NCI-H2029 treated with DMSO at 0.1 percent for 48 hours (cell line): Measurements from ENCODE around the gene WIPF1.

Experiments used
- DNase-seq: peaks from one replicate; lab custom pipeline; 2025; lab: John Stamatoyannopoulos, UW

The WIPF1 gene

DNA sequence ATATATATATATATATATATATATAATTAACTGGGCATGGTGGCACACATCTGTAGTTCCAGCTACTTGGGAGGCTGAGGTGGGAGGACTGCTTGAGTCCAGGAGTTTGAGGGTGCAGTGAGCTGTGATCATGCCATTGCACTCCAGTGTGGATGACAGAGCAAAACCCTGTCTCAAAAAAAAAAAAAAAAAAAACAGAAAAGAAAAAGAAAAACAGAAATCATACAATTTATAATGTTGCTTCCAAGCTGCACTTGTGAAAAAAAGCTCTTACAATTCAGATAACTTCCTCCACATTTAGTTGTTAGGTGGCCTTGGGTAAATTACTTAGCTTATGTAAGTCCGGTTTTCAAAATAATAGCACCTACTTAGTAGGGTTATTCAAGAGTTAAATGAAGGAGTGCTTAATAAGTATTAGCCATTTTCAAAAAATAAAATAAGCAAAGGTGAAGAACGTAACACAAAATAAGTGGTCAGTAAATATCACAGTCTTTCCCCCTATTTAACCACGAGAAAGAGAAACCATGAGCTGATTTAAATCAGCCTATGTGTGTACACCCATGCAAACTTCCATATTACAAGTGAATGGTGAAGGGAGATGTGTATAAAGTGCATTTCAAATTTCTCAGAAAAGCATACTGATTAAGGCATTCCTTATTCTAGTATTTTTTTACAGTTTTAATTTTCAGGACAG, 2.3 kb downstream of the WIPF1 start:
- no peak for DNase-seq

DNA sequence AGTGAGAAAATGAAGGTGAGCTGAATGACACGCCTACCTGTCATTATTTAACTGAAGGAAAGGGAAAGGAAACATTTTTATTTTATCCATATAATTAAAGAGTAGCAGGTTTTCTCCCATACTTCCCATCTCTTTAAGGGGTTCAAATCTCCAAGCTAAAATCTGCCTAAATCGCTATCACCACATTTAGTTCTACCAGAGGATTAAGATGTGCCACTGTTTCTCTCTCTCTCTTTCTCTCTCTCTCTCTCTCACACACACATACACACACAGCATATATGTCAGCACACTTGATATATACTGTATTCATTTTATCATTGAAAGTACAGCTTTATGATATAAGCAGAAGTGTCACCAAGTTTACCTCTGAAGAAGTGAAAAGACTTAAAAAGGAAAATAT, 3.1 kb downstream of the WIPF1 start:
- no peak for DNase-seq

DNA sequence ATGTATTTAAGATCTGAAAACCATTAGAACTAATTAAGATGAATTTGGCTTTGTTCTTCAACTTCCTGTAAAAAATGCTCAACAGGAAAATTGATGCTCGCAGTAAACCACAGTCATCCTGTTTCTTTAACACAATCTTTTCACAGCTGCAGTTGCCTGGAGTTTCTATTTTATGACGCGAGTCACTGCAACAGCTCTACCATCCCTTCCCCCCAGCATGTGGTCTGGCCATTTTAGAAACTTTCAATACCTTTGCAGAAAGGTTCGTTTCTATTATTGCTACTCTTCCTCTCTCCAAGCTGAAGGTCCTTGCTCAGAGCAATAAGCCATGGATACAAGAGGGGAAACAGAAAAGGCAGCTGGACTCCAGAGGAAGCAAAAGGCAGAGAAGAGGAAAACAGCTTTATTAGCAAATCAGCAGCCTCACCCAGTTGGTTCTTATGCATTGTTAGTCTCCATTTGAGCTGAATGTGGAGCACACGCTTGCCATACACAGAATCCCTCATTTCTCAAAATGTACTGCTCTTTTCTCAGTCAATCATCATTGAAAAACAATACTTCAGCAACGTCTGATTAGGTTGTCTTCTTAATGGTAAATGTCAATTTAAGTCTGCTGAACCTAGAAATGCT, 3.9 kb downstream of the WIPF1 start:
- no peak for DNase-seq

DNA sequence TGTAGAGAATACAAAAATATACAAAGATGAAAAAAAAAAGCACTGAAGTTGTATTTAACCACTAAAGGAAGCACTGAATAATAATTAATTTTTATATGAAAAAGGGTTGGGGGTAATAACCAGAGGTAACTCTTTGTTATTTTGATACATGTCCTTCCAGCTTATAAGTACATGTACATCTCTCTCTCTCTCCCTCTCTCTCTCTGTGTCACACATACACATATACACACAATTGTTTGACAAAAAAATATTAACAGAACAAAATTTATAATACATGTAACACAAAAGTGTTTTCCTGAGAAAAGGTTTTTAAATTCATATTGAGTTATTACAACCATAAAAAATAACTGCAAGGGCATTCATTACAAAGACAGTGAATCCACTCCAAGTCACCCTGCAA, 4.6 kb downstream of the WIPF1 start:
- no peak for DNase-seq

DNA sequence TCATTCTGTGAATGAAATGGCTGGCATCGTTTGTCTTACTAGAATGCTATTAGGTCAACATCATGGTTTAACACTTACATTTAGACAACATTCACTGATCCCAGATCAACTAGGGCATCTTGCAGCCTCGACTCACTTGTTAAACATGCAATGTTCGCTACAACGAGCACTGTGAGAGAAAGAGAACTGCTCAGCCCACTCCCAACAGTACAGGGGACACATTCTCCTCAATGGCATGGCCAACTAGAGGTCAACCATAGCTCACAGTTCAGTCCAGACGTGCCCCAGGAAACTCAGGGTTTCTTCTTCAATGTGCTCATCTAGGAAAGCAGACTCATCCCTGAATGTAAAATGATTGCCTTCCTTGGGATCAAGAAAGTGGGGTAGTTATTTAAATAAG, 5.9 kb downstream of the WIPF1 start:
- no peak for DNase-seq

DNA sequence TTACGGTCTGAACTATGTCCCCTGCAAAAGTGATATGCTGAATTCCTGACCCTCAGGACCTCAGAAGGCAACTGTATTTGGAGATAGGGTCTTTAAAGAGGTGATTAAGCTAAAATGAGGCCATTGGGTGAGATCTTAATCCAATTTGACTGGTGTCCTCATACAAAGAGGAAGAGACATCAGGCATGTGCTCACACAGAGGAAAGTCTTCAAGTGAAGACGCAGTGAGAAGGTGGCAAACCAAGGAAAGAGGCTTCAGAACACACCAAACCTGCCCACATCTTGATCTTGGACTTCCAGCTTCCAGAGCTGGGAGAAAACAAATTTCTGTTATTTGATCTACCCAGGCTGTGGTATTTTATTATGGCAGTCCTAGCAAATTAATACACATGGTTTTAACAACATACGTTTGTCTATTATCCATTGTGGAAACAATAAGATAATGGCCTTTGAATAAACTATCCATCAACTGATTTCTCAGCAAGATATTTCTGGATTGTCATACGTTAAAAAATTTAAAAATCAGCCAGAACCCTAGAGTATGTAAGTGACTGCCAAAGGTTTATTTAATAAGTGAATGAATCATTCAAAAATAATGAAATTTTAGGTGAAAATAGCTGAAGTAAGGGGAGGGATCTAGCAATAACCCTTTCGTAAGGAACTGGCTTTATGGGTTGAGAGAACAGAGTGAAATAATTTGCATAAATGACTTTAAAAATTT, 6.5 kb downstream of the WIPF1 start:
- DNase-seq, result no peak

DNA sequence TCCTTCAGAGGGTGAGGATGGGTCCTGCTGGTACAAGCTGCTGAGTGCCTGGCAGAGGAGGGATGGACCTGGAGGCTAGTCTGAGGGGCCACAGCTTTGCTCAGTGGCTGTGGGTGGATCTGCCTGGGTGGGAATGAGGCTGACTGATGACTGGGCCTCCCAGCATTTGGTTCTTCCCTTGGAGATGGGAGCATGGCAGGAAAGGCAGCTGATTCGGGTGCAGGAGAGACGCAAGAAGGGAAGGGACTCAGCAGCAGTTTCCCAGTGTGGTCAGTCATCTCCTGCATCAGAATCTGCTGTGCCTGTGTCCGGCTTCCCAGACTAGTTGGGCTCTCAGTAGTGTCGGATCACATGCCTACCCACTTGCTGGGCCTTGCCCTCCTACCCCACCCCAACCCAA, 7.3 kb downstream of the WIPF1 start:
- DNase-seq, result no peak

DNA sequence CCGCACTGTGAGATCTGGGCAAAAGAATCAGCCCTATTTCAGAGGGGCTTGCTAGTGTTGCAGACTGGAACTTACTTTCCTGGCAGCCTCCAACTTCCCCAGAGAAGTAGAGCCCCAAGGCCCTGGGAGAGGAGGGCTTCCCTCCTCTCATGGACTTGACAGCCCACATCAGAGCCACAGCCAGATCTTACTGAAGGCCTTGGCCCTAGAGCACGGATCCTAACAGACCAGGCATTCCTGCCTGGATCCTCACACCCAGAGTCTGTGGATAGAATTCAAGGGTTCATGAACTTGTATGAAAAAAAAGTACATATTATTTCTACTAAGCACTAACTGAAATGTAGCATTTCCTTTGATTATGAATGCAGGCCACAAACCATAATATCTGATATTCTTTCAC, 8.3 kb downstream of the WIPF1 start:
- DNase-seq, result no peak

DNA sequence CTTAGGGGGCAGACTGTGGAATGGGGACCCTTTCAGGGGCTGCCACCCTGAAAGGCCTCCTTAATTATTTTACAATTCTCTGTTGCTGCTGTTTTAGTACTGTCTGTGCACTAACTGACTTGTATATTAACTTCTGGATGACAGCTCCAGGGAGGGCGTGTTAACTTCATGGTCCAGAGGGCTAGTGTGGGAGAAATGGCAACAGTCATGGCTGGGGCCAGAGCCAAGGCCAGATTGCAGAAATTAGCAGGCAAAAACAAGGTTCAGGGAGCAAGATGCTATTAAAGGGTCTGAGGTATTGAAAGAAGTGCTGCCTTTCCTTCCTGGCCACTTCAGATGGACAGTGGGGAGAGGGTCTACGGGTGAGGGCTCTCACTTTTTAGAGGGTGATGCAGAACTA, 9.1 kb downstream of the WIPF1 start:
- DNase-seq, result no peak

DNA sequence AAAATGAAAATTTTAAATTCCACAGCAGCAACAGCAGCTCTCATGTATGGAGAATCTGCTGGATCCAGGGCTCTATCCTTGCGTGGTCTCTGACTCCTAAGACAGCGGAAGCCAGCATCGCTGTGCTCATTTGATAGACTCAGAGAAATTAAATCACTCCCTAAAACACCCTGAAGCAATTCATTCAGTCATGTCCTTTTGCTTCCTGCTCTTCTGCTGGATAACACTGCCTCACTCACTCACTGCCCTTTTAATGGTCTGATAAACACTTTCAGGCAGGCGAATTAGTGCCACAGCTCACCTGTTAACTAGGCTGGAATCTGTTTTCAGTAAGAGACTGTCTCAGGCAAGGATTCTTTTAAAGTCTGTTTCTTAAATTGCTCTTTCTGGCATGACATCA, 10.0 kb downstream of the WIPF1 start:
- no peak for DNase-seq

DNA sequence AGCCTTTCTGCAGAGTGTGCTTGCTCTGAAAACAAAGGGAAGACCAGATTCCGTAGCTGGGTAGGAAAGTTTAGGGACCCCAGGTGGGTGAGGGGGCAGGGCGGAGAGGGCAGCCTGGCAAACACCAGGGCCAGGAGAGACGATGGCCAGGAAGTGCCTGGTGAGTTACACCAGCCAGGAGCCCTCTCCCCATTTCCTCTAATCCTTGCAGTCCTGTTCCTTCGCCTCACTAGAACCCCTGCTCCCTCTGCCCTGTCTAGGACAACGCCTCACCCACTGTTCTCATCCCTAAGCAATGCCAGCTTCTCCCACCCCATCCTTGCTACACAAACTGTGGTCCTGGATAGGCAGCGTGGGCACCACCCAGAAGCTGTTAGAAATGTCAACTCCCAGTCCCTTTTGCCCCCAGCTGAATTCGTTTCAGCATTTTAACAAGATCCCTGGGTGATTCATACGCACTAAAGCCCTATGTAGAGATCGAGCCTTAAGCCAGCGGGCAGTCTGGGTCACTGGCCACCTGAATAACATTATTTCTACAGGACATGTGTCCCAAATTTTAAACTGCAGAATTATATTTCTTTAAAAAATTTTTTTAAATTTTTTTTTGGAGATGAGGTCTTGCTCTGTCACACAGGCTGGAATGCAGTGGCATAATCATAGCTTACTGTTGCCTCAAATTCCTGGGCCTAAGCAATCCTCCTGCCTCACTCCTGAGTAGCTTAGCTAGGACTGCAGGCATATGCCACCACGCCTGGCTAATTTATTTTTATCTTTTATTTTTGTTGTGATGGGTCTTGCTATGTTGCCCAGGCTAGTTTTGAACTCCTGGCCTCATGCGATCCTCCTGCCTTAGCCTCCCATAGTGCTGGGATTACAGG, 10.9 kb downstream of the WIPF1 start:
- no peak for DNase-seq

DNA sequence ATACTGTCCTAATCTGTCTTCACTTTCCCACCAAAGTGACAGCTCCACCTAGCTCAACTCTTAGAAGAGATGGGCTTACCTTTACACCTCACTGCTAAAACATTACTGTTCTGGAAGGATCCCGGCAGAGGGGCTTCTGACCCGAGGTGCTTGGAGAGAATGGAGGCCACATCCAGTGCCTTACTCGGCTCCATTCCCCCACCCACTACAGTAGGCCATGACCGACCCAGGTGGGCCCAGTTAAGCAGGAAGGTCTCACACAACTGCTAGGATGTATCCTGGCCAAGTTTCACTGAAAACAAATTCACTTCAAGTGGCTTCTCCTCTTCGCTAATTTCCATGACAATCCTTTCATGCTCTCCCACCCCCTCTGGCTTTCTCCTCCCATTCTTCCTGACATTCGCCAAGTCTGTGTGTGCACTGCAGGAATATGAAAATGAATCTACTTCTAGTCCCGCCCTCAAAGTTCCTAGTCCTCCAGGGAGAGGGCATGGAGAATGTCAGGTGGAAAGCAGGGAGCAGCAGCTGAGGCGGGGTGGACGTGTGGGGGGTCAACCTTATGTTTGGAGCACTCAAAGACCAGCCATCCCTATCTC, 11.8 kb downstream of the WIPF1 start:
- DNase-seq, result peak; percentile 26

DNA sequence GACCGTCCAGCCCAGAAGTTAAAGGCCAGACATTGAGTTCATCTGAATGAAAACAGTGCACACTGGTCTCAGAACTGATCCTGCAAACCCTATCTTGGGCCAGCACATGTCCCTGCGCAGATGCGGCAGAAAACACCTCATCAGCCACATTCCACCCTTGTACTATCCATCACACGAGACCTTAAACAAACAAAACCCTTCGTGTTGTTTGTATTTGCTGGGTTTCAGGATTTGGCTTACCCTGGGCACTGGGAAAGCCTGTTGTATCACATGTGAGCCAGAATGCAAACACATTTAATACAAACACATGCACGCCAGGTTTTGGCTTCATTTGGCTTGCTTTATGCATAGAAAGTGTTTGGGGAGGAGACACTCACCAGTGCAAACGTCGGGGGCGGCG, 12.5 kb downstream of the WIPF1 start:
- peak; percentile 43 for DNase-seq

DNA sequence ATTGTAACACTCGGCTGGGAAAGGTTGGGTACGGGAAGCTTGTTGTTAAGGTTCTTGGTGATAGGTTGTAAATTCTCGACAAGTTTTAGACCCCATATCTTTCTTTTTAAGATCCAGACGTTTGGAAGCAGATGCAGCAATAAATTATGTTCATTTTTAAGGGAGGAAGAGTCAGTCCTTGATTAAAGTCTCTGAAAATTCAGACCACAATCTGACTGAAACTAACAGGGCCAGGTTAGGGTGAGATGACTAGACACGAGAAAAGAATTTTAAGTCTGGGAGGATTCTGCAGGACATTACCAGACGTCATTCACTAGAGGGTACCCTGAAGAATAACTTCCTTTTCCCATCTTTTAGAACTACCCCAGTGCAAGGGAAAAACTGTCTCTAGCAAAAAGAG, 16.1 kb downstream of the WIPF1 start:
- DNase-seq, result no peak

DNA sequence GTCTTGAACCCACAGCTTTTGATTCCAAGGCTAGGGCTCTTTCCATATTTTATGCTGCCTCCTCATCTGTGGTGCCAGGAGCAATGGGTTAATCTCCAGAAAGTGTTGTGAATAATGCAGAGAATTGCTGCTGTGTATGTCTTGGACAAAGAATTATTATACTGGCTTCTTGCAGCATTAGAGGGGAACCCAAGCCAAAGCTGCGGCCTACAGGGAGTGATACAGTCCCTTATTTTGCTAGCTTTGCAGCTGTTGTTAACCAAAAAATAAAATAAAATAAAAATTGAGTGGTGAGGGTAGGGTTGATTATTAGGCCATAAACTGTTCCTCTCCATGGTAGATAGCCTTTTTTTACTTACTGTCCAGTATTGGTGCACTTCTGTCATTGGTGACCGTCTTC, 16.7 kb downstream of the WIPF1 start:
- DNase-seq, result no peak

DNA sequence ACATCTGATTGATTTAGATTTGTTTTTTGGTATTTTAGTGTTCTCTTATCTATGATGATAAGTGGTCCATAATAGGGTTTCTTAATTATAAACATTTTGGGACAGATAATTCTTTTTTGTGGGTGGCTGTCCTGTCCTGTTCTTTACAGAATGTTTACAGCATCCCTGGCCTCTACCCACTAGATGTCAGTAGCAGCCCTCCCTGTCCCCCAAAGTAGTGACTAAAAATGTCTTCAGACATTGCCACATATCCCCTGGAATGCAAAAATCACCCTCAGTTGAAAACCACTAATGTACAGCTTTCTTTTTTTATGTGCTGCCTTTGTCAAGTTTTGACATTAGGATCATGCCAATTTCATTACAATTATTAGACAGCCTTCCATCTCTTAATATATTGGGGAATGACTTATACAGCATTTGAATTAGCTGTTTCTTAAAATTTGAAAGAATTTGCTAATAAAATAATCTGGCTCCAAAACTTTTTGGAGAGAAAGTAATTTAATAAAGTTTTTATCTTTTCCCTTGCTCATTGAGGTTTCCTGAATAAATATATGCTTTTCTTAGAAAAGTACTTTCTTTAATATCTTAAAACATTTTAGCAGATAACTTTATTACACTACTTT, 19.5 kb downstream of the WIPF1 start:
- no peak for DNase-seq

DNA sequence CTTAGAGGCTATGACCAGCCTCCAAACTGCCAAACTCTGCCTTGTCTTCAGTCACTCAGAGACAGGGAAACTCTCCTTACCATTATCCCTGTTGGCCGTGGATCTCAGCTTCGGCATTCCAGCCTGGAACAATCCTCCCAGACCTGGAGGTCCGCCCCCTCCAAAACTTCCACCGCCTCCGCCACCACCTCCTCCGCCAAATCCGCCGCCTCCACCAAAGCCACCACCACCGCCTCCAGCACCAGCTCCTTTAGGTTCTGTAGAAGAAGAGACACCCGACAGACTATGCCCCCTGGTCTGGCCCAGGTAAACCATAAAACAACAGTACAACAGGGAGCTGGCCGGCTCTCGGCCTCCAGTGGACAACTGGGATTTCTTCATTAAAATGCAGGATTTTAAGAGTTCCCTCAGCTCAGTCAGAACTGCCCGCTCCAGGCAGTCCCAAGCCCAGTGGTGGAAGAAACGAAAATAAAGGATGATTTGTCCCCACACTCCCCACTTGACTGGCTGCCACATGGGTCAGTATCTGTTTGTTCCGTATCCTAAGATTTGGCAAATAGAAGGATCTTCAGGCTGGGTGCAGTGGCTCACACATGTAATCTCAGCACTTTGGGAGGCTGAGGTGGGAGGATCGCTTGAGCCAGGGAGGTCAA, 22.4 kb downstream of the WIPF1 start:
- DNase-seq, result no peak

DNA sequence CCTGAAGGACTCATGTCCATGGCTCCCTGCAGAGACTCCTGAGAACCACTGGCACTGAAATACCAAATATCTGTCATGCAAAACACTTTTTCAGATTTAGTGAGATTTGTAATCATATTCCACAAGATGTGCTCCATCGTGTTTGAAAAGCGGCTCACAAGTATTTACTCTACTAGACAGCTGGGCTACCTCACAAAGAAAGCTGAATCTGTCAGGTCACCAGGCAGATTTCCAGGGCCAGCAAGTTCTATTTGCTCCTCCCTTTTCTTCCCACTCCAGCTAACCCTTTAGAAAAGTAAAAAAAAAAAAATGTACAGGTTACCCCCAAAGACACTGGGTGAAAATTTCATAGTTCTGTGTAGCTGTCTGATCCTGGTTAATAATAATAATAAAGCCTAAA, 22.9 kb downstream of the WIPF1 start:
- DNase-seq, result peak; percentile 48

DNA sequence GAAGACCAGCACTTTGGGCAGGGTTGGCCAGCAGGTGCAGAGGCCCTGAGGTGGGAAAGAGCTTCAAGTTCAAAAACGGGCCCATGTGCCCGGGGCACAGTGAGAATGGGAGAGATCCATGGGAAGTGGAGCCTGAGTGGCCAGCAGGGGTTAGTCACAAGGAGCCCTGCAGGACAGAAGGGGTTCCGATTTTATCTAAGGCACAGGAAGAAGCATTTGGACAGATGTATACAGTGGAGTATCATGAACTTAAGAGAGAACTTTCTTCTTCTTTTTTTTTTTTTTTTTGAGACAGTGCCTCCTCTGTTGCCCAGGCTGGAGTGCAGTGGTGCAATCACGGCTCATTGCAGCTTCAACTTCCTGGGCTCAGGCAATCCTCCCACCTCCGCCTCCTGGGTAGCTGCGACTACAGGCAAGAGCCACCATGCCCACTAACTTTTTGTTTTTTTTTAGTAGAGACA, 24.0 kb downstream of the WIPF1 start:
- DNase-seq, result no peak

DNA sequence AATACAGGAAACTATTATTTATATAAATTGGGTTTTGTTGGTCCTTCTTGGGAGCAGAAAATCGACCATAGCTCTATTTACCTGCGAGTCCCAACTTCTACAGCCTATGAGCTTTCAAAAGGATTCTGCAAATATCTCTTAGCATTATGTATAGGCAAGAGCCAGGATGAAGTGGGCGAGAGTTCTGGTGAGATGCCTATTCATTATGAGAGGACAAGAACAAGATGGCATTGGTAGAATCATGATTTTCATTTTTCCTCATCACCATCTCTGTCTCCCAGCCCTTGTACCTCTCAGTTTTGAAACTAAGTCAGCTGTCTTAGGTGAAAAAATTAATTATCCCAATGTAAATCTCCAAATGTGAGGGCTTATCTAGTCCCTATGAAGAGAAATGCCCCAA, 25.0 kb downstream of the WIPF1 start:
- no peak for DNase-seq
